ENCODE results near the gene CLSTN1.

CLSTN1 gene

DNA sequence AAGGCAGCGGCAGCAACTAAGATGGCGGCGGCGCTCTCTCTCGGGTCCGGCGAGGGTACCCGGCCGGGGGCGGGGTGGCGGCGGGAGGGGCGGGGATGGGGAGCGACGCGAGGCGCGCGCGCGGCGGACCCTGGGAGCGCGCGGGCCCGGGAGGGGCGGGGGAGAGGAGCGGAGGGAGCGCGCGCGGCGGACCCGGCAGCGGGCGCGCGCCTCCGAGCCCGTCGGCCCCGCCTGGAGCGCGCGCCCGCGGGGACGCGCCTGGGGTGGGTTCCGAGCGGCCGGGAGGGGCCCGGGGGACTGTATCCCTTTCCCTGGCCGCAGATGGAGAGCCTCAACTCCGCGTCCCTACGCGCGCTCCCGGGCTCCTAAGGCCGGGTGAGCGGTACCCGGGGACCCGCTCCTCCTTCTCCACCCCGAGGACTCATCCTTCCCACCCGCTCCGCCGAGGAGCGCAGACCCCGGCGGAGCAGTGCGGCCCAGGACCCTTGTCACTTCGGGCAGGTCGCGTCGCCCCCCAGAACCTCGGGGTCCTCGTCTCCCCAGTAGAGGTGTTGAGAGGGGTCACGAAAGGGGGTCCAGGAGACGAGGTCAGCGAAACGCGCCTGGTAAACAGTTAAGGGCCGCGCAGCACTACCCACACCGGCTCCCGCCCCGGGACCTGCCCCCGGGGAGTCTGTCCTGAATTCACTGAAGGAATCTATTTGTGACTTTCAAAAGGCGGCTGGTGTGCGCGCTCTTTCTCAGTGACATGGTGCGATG lies at the start of gene CLSTN1:
Gene CLSTN1, minus strand, starts transcription at position 23 of the 759 bp plus-strand sequence. CDS start 232 bp downstream, outside the sequence.
- H3K9me3 ChIP-seq (ENCODE audit: insufficient read depth, low read length) = no peaks in the 10 kb centered on the region
- DNase-seq (ENCODE audit: low read depth, low spot score) = peak; percentile 52

DNA sequence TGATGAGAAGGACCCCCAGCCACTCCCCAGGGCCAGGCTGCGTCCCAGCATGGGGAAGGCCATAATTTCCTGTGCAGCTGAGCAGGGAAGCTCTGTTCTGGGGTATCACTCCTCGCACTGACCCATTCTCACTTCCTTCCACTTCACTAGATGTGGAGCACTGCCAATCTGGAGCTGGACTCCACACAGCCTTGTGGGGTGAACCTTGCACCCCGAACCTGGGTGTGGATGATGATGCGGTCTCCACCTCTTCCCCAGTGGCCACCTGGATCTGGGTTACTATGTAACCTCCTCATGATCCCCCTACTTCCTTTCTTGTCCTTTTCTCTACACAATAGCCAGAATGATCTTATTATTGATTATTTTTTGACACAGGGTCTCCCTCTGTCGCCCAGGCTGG lies 49.6 kb upstream of the CLSTN1 start:
- Histone ChIP-seq H3K9ac (ENCODE audit: insufficient read length, low read depth) (no peak overlapping the region), H3K36me3 (ENCODE audit: insufficient read depth, insufficient read length, low read length) (peaks cover 8% of the 10 kb centered on the region), H3K4me1 (ENCODE audit: insufficient read depth, insufficient read length) (peaks cover 11% of the 10 kb centered on the region), H3K27me3 (ENCODE audit: insufficient read depth, insufficient read length) (no peaks in the 10 kb centered on the region), H3K9me3 (ENCODE audit: insufficient read depth, low read length) (no peaks in the 10 kb centered on the region), H3K4me3 (ENCODE audit: insufficient read length, low read depth) (no peak overlapping the region)
- TF ChIP-seq YY1 (IDR thresholded peaks at IDR 0.05; ENCODE audit: insufficient read depth, insufficient read length) (no peak), SUZ12 (IDR thresholded peaks at IDR 0.05; ENCODE audit: extremely low read depth, insufficient read depth, insufficient read length) (no peak), ZNF274 (IDR thresholded peaks at IDR 0.05; ENCODE audit: low read depth, low read length) (no peak)
- no peak for DNase-seq (ENCODE audit: low read depth, low spot score)

More for the DNA sequence above, at the start of gene CLSTN1:
- TF ChIP-seq ZNF274 (IDR thresholded peaks at IDR 0.05; ENCODE audit: low read depth, low read length) (no peak), SUZ12 (IDR thresholded peaks at IDR 0.05; ENCODE audit: extremely low read depth, insufficient read depth, insufficient read length) (no peak), YY1 (IDR thresholded peaks at IDR 0.05; ENCODE audit: insufficient read depth, insufficient read length) (peak; percentile 68)
- Histone ChIP-seq H3K27me3 (ENCODE audit: insufficient read depth, insufficient read length) (peaks cover 4% of the 10 kb centered on the region), H3K4me3 (ENCODE audit: insufficient read length, low read depth) (peak within 1 kb of the TSS; percentile 79), H3K36me3 (ENCODE audit: insufficient read depth, insufficient read length, low read length) (no peaks in the 10 kb centered on the region), H3K4me1 (ENCODE audit: insufficient read depth, insufficient read length) (peaks cover 14% of the 10 kb centered on the region), H3K9ac (ENCODE audit: insufficient read length, low read depth) (peak within 1 kb of the TSS; percentile 84)

DNA sequence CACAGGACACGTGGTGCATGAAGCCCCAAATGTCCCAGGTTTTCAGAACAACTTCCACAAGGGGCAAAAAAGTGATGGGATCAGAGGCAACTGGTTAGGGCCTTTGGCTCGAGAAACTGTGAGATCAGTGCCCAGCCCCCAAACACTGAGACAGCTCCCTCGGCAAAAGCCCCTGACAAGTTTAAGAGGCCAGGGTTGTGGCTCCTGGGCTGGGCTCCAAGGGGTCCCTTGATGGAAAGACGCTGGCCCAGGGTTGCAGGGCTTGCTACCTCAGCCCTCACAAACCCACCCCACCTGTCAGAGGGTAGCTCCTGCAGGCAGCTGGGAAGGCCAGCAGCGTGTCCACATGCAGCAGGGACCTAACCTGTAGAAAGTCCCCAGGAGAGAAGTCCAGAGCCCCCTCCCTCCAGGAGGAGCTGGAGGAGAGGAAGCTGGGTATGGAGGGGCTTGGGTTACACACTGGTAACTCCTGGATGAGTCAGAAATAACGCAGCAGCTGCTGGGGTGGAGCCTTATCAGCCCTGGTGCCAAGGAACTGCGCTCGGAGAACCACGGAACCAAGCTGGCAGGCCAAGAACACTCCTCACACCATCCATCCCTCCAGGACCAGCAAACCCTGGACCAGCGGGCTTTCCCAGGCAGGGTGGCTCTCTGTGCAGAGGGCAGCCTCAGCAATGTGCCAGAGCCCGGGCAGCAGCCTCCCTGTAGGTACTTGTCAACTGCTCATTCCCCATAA lies 48.8 kb upstream of the CLSTN1 start:
- Histone ChIP-seq H3K4me1 (ENCODE audit: insufficient read depth, insufficient read length) (peaks cover 12% of the 10 kb centered on the region), H3K36me3 (ENCODE audit: insufficient read depth, insufficient read length, low read length) (peaks cover 15% of the 10 kb centered on the region), H3K27me3 (ENCODE audit: insufficient read depth, insufficient read length) (no peaks in the 10 kb centered on the region), H3K9me3 (ENCODE audit: insufficient read depth, low read length) (no peaks in the 10 kb centered on the region), H3K9ac (ENCODE audit: insufficient read length, low read depth) (peak overlapping the region; percentile 28), H3K4me3 (ENCODE audit: insufficient read length, low read depth) (no peak overlapping the region)
- no peak for TF ChIP-seq SUZ12 (IDR thresholded peaks at IDR 0.05; ENCODE audit: extremely low read depth, insufficient read depth, insufficient read length)
- TF ChIP-seq YY1 (IDR thresholded peaks at IDR 0.05; ENCODE audit: insufficient read depth, insufficient read length) = no peak
- no peak for TF ChIP-seq ZNF274 (IDR thresholded peaks at IDR 0.05; ENCODE audit: low read depth, low read length)
- DNase-seq (ENCODE audit: low read depth, low spot score) = no peak

DNA sequence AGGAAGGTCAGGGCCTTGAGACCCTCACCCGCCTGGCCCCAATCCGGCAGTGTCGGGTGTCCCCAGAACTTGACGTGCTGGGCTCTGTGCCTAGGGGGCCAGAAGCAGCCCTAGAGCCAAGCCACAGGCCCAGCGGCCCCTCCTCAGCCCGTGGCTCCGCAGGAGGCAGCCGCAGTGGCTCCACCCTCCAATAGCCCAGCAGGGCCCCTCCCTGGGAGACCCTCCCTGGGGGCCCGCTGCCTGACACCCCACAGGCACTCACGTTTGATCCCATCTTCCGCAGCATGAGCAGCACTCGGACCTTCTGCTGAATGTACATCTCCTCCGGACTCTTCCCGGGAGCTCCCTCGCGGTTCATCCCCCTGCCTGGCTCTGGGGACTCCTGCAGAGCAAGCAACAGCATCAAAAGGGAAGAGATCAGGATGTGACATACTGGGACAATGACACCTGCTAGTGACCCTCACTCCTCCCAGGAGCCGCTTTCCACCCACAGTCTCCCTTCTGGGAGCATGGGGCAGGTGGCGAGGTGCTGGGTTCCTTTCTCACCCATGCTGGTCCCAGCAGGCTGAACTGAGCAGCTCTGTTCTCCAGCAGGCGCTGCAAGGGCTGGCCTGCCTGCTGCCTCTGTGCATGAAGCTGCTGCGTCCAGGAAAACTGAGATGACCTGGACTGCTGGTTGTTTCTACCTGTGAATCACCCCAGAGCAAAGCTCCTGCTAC lies 48.1 kb upstream of the CLSTN1 start:
- Histone ChIP-seq H3K9me3 (ENCODE audit: insufficient read depth, low read length) (no peaks in the 10 kb centered on the region), H3K9ac (ENCODE audit: insufficient read length, low read depth) (peak overlapping the region; percentile 28), H3K4me1 (ENCODE audit: insufficient read depth, insufficient read length) (peaks cover 19% of the 10 kb centered on the region), H3K36me3 (ENCODE audit: insufficient read depth, insufficient read length, low read length) (peaks cover 16% of the 10 kb centered on the region), H3K27me3 (ENCODE audit: insufficient read depth, insufficient read length) (no peaks in the 10 kb centered on the region), H3K4me3 (ENCODE audit: insufficient read length, low read depth) (no peak overlapping the region)
- no peak for DNase-seq (ENCODE audit: low read depth, low spot score)
- TF ChIP-seq ZNF274 (IDR thresholded peaks at IDR 0.05; ENCODE audit: low read depth, low read length) = no peak
- TF ChIP-seq YY1 (IDR thresholded peaks at IDR 0.05; ENCODE audit: insufficient read depth, insufficient read length) = no peak
- no peak for TF ChIP-seq SUZ12 (IDR thresholded peaks at IDR 0.05; ENCODE audit: extremely low read depth, insufficient read depth, insufficient read length)

DNA sequence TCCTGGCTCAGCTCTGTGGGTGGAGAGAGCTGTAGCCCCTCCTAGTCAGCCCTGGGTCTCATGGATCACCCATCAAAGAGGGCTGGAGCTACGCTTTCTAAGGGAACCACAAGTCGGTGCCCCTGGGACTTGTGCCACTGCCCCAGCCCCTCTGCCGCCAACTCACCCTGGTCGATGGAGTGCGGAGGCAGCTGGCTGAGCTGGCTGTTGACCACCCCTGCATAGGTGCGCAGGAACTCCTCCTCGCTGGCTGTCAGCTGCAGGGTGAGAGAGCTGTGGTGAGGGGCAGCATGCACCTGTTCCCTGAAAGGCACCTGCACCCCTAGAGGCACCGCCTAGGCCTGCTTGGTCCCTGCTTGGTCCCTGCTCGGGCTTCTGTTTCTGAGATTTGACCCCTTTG lies 47.3 kb upstream of the CLSTN1 start:
- DNase-seq (ENCODE audit: low read depth, low spot score) = no peak
- H3K27me3 ChIP-seq (ENCODE audit: insufficient read depth, insufficient read length) = no peaks in the 10 kb centered on the region
- H3K4me1 ChIP-seq (ENCODE audit: insufficient read depth, insufficient read length) = peaks cover 20% of the 10 kb centered on the region
- no peak overlapping the region for H3K4me3 ChIP-seq (ENCODE audit: insufficient read length, low read depth)
- H3K9me3 ChIP-seq (ENCODE audit: insufficient read depth, low read length) = no peaks in the 10 kb centered on the region
- peaks cover 16% of the 10 kb centered on the region for H3K36me3 ChIP-seq (ENCODE audit: insufficient read depth, insufficient read length, low read length)
- no peak overlapping the region for H3K9ac ChIP-seq (ENCODE audit: insufficient read length, low read depth)
- TF ChIP-seq YY1 (IDR thresholded peaks at IDR 0.05; ENCODE audit: insufficient read depth, insufficient read length) (no peak), SUZ12 (IDR thresholded peaks at IDR 0.05; ENCODE audit: extremely low read depth, insufficient read depth, insufficient read length) (no peak), ZNF274 (IDR thresholded peaks at IDR 0.05; ENCODE audit: low read depth, low read length) (no peak)

DNA sequence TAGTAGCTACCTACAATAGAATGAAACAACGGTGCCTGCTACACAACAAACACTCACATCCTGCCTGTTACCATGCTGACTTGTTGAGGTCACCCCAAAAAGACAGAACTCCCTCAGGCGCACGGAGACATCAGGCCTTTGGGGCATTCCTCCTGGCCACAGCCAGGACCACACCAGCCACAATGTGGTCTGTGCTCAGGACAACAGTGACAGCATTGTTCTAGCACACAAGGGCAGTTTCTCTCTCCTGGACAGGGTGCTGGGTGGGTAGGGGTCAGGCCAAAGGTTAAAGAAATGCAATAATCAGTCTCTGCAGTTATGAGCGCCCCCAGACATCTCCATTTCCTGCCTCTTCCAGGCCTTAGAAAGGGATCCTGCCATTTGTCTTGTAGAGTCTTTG lies 46.8 kb upstream of the CLSTN1 start:
- peaks cover 20% of the 10 kb centered on the region for H3K4me1 ChIP-seq (ENCODE audit: insufficient read depth, insufficient read length)
- H3K36me3 ChIP-seq (ENCODE audit: insufficient read depth, insufficient read length, low read length) = peaks cover 16% of the 10 kb centered on the region
- no peak overlapping the region for H3K9ac ChIP-seq (ENCODE audit: insufficient read length, low read depth)
- DNase-seq (ENCODE audit: low read depth, low spot score) = no peak
- H3K27me3 ChIP-seq (ENCODE audit: insufficient read depth, insufficient read length) = no peaks in the 10 kb centered on the region
- H3K9me3 ChIP-seq (ENCODE audit: insufficient read depth, low read length) = no peaks in the 10 kb centered on the region
- TF ChIP-seq ZNF274 (IDR thresholded peaks at IDR 0.05; ENCODE audit: low read depth, low read length) = no peak
- no peak for TF ChIP-seq SUZ12 (IDR thresholded peaks at IDR 0.05; ENCODE audit: extremely low read depth, insufficient read depth, insufficient read length)
- H3K4me3 ChIP-seq (ENCODE audit: insufficient read length, low read depth) = no peak overlapping the region
